ENCODE measurements around the gene TOB1. TPM values are rescaled to one million over a fixed set of nuclear protein-coding genes. Genes with fewer than 3 reads are reported as not detected.

TOB1 gene
- total RNA-seq, 4 donors from 2014 or later: 26.7 to 34.4 (median 31.0) TPM

GRCh38 chr17:50835301-50836234 lies 30.6 kb downstream of the TOB1 start, which contains the start of gene WFIKKN2:
Gene WFIKKN2, plus strand, starts transcription at chr17:50835586. Its CDS starts 352 bp downstream, at chr17:50835938.
- Histone ChIP-seq H3K27me3 (peaks cover 0 to 22% (median 0%) of the 10 kb centered on the region in 4 donors), H3K36me3 (no peaks in the 10 kb centered on the region), H3K27ac (replicated peaks in 1 of 4) (peak within 1 kb of the TSS in 3 of 4 donors; percentile 10 to 24 (median 16)), H3K4me3 (peak within 1 kb of the TSS; percentile 37 to 46 (median 38)), H3K9me3 (no peaks in the 10 kb centered on the region), H3K4me1 (peaks cover 0 to 25% (median 22%) of the 10 kb centered on the region in 4 donors)
- intact Hi-C loops (cut with DNase I): no loop called here
- TF ChIP-seq POLR2A (IDR thresholded peaks at IDR 0.05; ENCODE audit: low read depth): no peak
- TF ChIP-seq EP300 (IDR thresholded peaks at IDR 0.05): no peak
- TF ChIP-seq POLR2AphosphoS5 (IDR thresholded peaks at IDR 0.05): no peak
- TF ChIP-seq CTCF (IDR thresholded peaks at IDR 0.05): no peak
- 62% methylated on average over 15 of the region's 39 CpGs for WGBS
- DNase-seq (ENCODE audit: extremely low spot score): no peak

GRCh38 chr17:50834429-50835300 lies 31.5 kb downstream of the TOB1 start:
- intact Hi-C loops (cut with DNase I): no loop called here

GRCh38 chr17:50833510-50834428 lies 32.4 kb downstream of the TOB1 start:
- DNase-seq (ENCODE audit: extremely low spot score): no peak
- peaks cover 0 to 25% (median 22%) of the 10 kb centered on the region in 4 donors for H3K4me1 ChIP-seq
- no peaks in the 10 kb centered on the region for H3K9me3 ChIP-seq
- no peaks in the 10 kb centered on the region for H3K36me3 ChIP-seq
- WGBS: 91% methylated on average over 36 of the region's 38 CpGs
- intact Hi-C loops (cut with DNase I): no loop called here
- no peak overlapping the region for H3K4me3 ChIP-seq
- H3K27me3 ChIP-seq: peaks cover 0 to 22% (median 0%) of the 10 kb centered on the region in 4 donors
- TF ChIP-seq POLR2A (IDR thresholded peaks at IDR 0.05; ENCODE audit: low read depth) (no peak), POLR2AphosphoS5 (IDR thresholded peaks at IDR 0.05) (no peak), EP300 (IDR thresholded peaks at IDR 0.05) (no peak), CTCF (IDR thresholded peaks at IDR 0.05) (no peak)
- no peak overlapping the region for H3K27ac ChIP-seq (replicated peaks in 1 of 4)

More at GRCh38 chr17:50834429-50835300, 31.5 kb downstream of the TOB1 start:
- no peak for DNase-seq (ENCODE audit: extremely low spot score)
- Histone ChIP-seq H3K27ac (replicated peaks in 1 of 4) (peak overlapping the region in 3 of 4 donors; percentile 10 to 24 (median 16)), H3K4me1 (peaks cover 0 to 25% (median 22%) of the 10 kb centered on the region in 4 donors), H3K4me3 (peak overlapping the region; percentile 37 to 46 (median 38)), H3K9me3 (no peaks in the 10 kb centered on the region), H3K36me3 (no peaks in the 10 kb centered on the region), H3K27me3 (peaks cover 0 to 22% (median 0%) of the 10 kb centered on the region in 4 donors)
- TF ChIP-seq POLR2AphosphoS5 (IDR thresholded peaks at IDR 0.05): no peak
- no peak for TF ChIP-seq EP300 (IDR thresholded peaks at IDR 0.05)
- no peak for TF ChIP-seq POLR2A (IDR thresholded peaks at IDR 0.05; ENCODE audit: low read depth)
- TF ChIP-seq CTCF (IDR thresholded peaks at IDR 0.05): no peak
- 50% methylated on average over 31 of the region's 38 CpGs for WGBS

- peaks cover 0 to 25% (median 22%) of the 10 kb centered on the region in 4 donors for H3K4me1 ChIP-seq
- H3K27me3 ChIP-seq: peaks cover 0 to 22% (median 0%) of the 10 kb centered on the region in 4 donors
- intact Hi-C loops (cut with DNase I): no loop called here
- no peaks in the 10 kb centered on the region for H3K36me3 ChIP-seq
- no peak for DNase-seq (ENCODE audit: extremely low spot score)
- no peak overlapping the region for H3K27ac ChIP-seq (replicated peaks in 1 of 4)
- TF ChIP-seq EP300 (IDR thresholded peaks at IDR 0.05): no peak
- H3K4me3 ChIP-seq: no peak overlapping the region
- H3K9me3 ChIP-seq: no peaks in the 10 kb centered on the region
- WGBS: 75% methylated on average over 13 of the region's 13 CpGs
These were observed 33.2 kb downstream of the TOB1 start for GRCh38 chr17:50832864-50833381.
